NCI-H460 (cell line): ENCODE data around the gene MGAT5B. TPM values are rescaled to one million over a fixed set of nuclear protein-coding genes. Genes with fewer than 3 reads are reported as not detected.

Experiments used
- DNase-seq: peaks from one replicate; pipeline ENCODE4 v3.0.0-alpha.2; 2016; ENCODE audit warnings: low read depth; ENCODE audit errors: extremely low read depth
- total RNA-seq: library from RNA; depleted of rRNA; stranded (reverse); fragments of >200 nt; shearing (Covaris generic); gene quantifications from 2 replicates; pipeline ENCODE4 v1.2.3, GENCODE V29; 2014

The MGAT5B gene
- total RNA-seq, 1 experiment from 2014 or later: 1.2 TPM

GRCh38 chr17:76946772-76947135 lies 78.5 kb downstream of the MGAT5B start:
- no peak for DNase-seq

DNA sequence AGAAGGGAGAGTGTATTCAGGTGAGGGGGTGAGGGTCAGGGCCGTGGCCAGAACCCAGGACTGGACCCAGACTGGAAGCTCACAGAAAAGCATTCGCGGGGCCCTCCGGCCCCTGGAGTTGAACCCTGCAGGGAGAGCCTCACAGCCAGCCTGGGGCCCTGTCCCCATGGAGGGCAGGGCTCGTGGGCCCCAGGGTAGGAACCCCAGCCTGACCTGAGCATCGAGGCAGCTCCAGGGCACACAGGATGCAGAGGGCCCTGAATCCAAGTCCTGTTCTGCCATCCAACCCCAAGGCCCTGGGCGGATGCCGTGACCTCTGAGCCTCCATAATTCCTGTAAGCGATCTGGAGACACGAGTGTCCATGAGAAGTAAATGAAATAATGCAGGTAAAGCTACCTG lies 79.1 kb downstream of the MGAT5B start:
- DNase-seq: no peak

DNA sequence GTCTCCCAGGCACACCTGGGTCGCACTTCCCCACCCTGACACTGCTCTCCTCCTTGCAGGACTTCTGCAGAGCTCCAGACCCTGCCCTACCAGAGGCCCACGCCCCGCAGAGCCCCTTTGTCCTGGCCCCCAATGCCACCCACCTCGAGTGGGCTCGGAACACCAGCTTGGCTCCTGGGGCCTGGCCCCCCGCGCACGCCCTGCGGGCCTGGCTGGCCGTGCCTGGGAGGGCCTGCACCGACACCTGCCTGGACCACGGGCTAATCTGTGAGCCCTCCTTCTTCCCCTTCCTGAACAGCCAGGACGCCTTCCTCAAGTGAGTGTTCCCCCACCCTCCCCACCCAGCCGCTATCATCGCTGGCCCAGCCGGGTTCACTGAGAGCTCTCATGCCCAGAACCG lies 79.6 kb downstream of the MGAT5B start:
- DNase-seq: no peak

DNA sequence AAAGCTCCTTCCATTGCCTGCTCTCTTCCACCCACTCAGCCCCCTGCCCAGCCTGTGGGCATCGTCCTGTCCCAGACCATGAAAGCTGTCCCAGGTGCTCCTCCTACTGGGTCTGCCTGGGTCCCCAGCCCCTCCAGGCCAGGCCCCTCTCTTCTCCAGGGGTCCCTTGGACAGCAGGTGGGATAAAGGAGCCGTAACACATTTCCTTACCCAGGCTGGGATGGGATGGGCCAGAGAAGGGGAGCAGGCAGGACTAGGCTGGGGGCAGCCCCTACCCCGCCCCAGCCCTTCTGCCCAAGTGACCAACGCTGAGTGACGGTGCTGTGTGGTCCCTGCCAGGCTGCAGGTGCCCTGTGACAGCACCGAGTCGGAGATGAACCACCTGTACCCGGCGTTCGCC lies 80.1 kb downstream of the MGAT5B start:
- no peak for DNase-seq

DNA sequence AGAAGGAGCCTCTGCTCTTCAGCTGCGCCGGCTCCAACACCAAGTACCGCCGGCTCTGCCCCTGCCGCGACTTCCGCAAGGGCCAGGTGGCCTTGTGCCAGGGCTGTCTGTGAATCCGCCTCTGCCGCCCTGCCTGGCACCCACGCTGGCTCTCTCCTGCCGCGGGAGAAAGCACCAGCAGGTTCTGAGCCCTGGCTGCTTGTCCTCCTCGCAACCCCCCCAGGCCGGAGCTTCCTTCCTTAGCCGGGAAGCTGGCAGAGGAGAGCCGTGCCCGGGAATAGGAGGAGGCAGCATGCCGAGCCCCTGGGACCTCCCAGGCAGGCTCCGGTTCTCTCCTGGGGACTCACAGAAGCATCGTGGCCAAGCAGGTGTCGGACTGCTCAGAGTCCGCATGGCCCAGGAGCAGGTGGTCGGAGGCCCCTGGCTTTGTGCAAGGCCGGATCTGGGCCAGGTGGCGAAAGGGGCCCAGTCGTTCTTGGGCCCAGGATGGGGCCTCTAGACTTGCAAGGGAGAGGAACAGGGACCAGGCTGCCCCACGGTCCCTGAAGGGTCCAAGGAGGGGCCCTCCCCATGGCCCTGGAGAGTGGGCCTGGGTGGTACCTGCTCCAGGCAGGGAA lies 80.6 kb downstream of the MGAT5B start:
- no peak for DNase-seq

DNA sequence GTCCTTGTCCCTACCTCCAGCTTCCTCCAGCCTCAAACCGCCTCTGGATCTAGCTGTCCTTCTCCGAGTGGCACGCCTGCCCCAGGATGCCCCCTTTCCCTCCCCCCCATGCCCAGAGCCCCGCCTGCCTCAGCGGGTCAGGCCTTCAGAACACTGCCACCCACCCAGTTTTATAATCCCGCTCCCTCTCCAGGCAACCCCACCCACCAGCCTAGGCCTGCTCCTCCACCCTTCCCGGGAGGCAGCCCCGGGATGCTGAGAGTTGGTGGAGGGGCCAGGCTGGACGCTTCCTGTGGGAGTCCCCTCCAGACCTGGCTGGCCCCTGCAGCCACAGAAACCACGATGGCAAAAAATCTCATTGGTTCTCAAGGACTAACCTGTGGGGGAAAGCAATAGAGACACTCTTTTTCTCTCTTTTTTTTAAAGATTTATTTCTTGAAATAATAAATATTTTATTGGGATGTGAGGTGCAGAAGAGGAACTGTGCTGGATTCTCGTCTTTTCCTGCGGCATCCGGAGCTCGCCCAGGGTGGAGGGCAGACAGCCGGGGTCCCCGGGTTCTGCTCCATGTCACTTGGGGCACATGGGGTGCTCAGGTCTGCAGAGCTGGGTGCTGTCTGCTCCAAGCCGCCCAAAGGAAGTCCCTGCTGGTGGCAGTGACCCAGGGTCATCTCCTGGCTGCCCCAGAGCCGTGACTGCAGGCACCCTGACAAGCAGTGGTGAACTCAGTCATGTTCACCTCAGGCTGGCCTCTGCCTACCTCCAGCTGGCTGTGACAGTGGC lies 81.9 kb downstream of the MGAT5B start:
- no peak for DNase-seq

GRCh38 chr17:76951375-76951905 lies 83.2 kb downstream of the MGAT5B start:
- DNase-seq: no peak

DNA sequence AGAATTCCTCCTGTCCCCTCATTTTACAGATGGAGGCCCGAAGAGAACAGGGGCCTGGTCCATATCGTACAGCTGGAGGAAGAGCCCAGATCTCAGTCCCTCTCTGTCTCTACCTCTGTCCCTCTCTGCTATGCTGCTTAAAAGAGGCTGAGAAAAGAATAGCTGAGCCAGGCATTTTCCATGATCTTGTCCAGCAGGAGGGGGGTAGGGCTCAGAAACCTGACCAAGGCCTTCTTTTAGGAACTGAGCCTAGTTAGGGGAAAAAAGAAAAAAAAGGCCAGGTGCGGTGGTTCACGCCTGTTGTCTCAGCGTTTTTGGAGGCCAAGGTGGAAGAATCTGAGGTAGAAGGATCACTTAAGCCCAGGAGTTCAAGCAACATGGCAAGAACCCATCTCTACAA lies 84.2 kb downstream of the MGAT5B start:
- no peak for DNase-seq

GRCh38 chr17:76953066-76953465 lies 84.9 kb downstream of the MGAT5B start:
- DNase-seq: no peak

- no peak for DNase-seq
These were observed 85.7 kb downstream of the MGAT5B start for GRCh38 chr17:76953946-76954345.

- DNase-seq: no peak
These were observed 87.0 kb downstream of the MGAT5B start for GRCh38 chr17:76955191-76955590.

DNA sequence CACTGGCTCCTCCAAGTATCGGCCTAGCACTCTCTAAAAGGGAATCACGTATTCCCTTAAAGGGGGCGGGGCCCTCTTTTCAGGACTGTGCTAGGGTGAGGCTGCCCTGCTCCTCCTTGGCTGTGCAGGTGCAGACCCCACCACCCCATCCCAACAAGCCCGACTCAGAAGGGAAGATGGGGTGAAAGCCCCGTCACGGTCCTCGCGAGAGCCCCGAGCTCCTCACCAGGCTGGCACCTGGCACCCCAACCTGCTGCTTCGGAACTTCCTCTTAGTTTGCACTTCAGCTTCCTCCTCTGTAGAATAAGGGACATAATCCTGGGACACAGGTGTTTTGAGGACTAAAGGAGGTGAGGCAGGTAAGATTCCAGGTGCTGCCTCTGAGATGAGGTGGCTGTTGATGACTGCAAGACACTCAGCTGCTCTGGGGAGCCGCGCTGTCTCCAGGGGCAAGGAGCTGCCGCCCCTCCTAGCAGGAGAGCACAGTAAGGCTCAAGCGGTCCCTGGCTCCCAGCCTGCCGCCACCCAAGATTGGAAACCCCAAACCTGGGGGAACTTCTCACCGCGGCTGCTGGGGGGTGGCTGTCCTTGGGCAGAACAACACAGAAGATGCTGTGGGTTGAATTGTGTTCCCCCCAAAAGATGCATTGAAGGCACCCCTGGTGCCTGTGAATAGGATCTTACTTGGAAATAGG lies 88.8 kb downstream of the MGAT5B start:
- no peak for DNase-seq

- DNase-seq: no peak
These were observed 89.7 kb downstream of the MGAT5B start for GRCh38 chr17:76957678-76958464.

GRCh38 chr17:76958974-76959373 lies 90.8 kb downstream of the MGAT5B start:
- no peak for DNase-seq

DNA sequence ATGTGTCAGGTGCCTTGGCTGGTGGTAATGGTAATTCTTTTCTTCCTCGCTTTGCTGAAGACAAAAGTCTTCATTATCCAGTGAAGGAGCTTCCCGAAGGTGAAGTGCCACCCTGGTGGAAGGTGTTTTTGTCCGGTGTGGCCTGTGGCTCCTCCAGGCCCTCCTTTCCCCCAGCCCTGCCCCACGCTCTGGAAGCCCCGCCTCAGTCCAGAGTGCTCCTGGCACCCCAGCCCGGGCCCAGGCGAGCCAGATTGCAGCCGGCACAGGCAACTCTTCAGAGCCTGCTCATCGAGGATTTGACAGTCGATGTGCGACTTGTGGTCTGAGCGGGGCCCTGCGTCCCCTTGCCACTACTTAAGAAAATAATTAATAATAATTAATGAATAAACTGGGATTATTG lies 93.7 kb downstream of the MGAT5B start:
- no peak for DNase-seq

GRCh38 chr17:76962858-76963257 lies 94.7 kb downstream of the MGAT5B start:
- no peak for DNase-seq

GRCh38 chr17:76966016-76966415 lies 97.8 kb downstream of the MGAT5B start:
- DNase-seq: no peak

GRCh38 chr17:76966486-76967181 lies 98.4 kb downstream of the MGAT5B start:
- no peak for DNase-seq

DNA sequence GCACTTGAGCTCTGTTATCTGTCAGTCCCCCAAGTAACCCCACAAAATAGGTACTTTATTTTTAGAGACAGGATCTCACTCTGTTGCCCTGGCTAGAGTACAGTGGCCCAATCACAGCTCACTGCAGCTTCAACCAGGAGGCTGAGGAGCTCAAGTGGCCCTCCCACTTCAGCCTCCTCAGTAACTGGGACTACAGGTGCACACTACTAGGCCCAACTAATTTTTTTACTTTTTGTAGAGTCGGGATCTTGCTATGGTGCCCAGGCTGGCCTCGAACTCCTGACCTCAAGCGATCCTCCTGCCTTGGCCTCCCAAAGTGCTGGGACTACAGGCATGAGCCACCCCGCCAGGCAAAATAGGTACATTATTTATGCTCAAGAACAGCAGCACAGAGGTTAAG lies 99.6 kb downstream of the MGAT5B start:
- no peak for DNase-seq
